OCI-LY1 (cell line): Measurements from ENCODE around the gene PDS5B.

ENCODE experiments used
- H2AFZ ChIP-seq: fragments of 200-600 bp; sonication (generic), shearing (Covaris generic); 2 replicates; pipeline ENCODE4 v1.6.0; 2014; ENCODE audit warnings: antibody characterized with exemption, mild to moderate bottlenecking, low read length
- H3F3A ChIP-seq: fragments of 200-600 bp; sonication (generic), shearing (Covaris generic); 2 replicates; pipeline ENCODE4 v1.6.0; 2014; ENCODE audit warnings: mild to moderate bottlenecking, antibody characterized with exemption, low read length, moderate library complexity; ENCODE audit not compliant: insufficient read depth
- H3K27ac ChIP-seq: fragments of 200-600 bp; sonication (generic); 2 replicates; pipeline ENCODE4 v1.5.1; 2014; ENCODE audit warnings: low read length, mixed run types, mild to moderate bottlenecking, low read depth; ENCODE audit not compliant: poor library complexity, severe bottlenecking
- H3K27me3 ChIP-seq: fragments of 200-600 bp; sonication (generic); 2 replicates; pipeline ENCODE4 v1.6.0; 2014; ENCODE audit warnings: antibody characterized with exemption, mild to moderate bottlenecking, low read length, moderate library complexity; ENCODE audit not compliant: insufficient read depth
- H3K36me3 ChIP-seq: fragments of 200-600 bp; sonication (generic); 2 replicates; pipeline ENCODE4 v1.6.1; 2014; ENCODE audit warnings: mild to moderate bottlenecking, antibody characterized with exemption, low read length, moderate library complexity, mixed read lengths; ENCODE audit not compliant: insufficient read depth
- H3K4me1 ChIP-seq: fragments of 200-600 bp; sonication (generic); 2 replicates; pipeline ENCODE4 v1.5.1; 2014; ENCODE audit warnings: mild to moderate bottlenecking, low read length, moderate library complexity; ENCODE audit not compliant: insufficient read depth, severe bottlenecking
- H3K4me2 ChIP-seq: fragments of 200-600 bp; sonication (generic), shearing (Covaris generic); 2 replicates; pipeline ENCODE4 v1.6.1; 2014; ENCODE audit warnings: low read length
- H3K4me3 ChIP-seq: fragments of 200-600 bp; sonication (generic); 2 replicates; pipeline ENCODE4 v1.5.1; 2014; ENCODE audit warnings: low read length, low read depth, mild to moderate bottlenecking, mixed read lengths; ENCODE audit not compliant: poor library complexity, severe bottlenecking
- H3K79me2 ChIP-seq: fragments of 200-600 bp; shearing (Covaris generic); 2 replicates; pipeline ENCODE4 v1.6.1; 2016; ENCODE audit warnings: mixed run types, low read length, mixed read lengths; ENCODE audit not compliant: insufficient read depth
- H3K9ac ChIP-seq: fragments of 200-600 bp; sonication (generic), shearing (Covaris generic); 2 replicates; pipeline ENCODE4 v1.6.1; 2014; ENCODE audit warnings: mild to moderate bottlenecking, low read length, mixed read lengths
- H3K9me2 ChIP-seq: fragments of 200-600 bp; sonication (generic), shearing (Covaris generic); 2 replicates; pipeline ENCODE4 v1.6.1; 2014; ENCODE audit warnings: low read depth, mild to moderate bottlenecking, low read length, mixed read lengths
- H3K9me3 ChIP-seq: fragments of 200-600 bp; shearing (Covaris generic); 2 replicates; pipeline ENCODE4 v1.6.1; 2014; ENCODE audit warnings: low read length, mixed read lengths
- H4K20me1 ChIP-seq: fragments of 200-600 bp; sonication (generic), shearing (Covaris generic); 2 replicates; pipeline ENCODE4 v1.6.0; 2016; ENCODE audit warnings: mild to moderate bottlenecking, low read length; ENCODE audit not compliant: insufficient read depth
- CTCF ChIP-seq: fragments of 200-600 bp; sonication (generic), shearing (Covaris generic); IDR thresholded peaks from 2 replicates; pipeline ENCODE4 v1.5.1; 2017; ENCODE audit warnings: mild to moderate bottlenecking, antibody characterized with exemption, low read length, moderate library complexity, mixed read lengths
- EZH2 ChIP-seq: fragments of 200-600 bp; sonication (generic), shearing (Covaris generic); IDR thresholded peaks from 2 replicates; pipeline ENCODE4 v1.8.0; 2017; ENCODE audit warnings: borderline replicate concordance, mixed run types, mild to moderate bottlenecking, antibody characterized with exemption, low read length, moderate library complexity, mixed read lengths

PDS5B gene

GRCh38 chr13:32796754-32797153 is 210.5 kb downstream of the PDS5B start:
- Histone ChIP-seq H3K9ac (no peak overlapping the region), H3F3A (no peaks in the 10 kb centered on the region), H3K27me3 (no peaks in the 10 kb centered on the region), H3K9me3 (no peaks in the 10 kb centered on the region), H3K4me2 (no peak overlapping the region), H3K79me2 (no peaks in the 10 kb centered on the region), H3K36me3 (no peaks in the 10 kb centered on the region), H4K20me1 (no peaks in the 10 kb centered on the region), H2AFZ (no peak overlapping the region), H3K27ac (no peak overlapping the region), H3K9me2 (no peaks in the 10 kb centered on the region), H3K4me3 (no peak overlapping the region), H3K4me1 (peaks cover 1% of the 10 kb centered on the region)
- TF ChIP-seq EZH2 (no peak), CTCF (no peak)

- Histone ChIP-seq H3K4me1 (no peaks in the 10 kb centered on the region), H3F3A (no peaks in the 10 kb centered on the region), H3K4me2 (no peak overlapping the region), H3K9me3 (no peaks in the 10 kb centered on the region), H3K27ac (no peak overlapping the region), H3K36me3 (no peaks in the 10 kb centered on the region), H4K20me1 (no peaks in the 10 kb centered on the region), H3K9me2 (no peaks in the 10 kb centered on the region), H3K27me3 (no peaks in the 10 kb centered on the region), H2AFZ (no peak overlapping the region), H3K9ac (no peak overlapping the region), H3K79me2 (no peaks in the 10 kb centered on the region), H3K4me3 (no peak overlapping the region)
- no peak for TF ChIP-seq CTCF
- TF ChIP-seq EZH2: no peak
These were observed 215.9 kb downstream of the PDS5B start for GRCh38 chr13:32802159-32802558.

- Histone ChIP-seq H3K4me1 (no peaks in the 10 kb centered on the region), H3K4me2 (no peak overlapping the region), H3K4me3 (no peak overlapping the region), H3K27me3 (no peaks in the 10 kb centered on the region), H3K9me2 (no peaks in the 10 kb centered on the region), H3K27ac (no peak overlapping the region), H3K9ac (no peak overlapping the region), H2AFZ (no peak overlapping the region), H3K9me3 (no peaks in the 10 kb centered on the region), H3K79me2 (no peaks in the 10 kb centered on the region), H4K20me1 (no peaks in the 10 kb centered on the region), H3K36me3 (no peaks in the 10 kb centered on the region), H3F3A (no peaks in the 10 kb centered on the region)
- no peak for TF ChIP-seq CTCF
- no peak for TF ChIP-seq EZH2
These were observed 218.5 kb downstream of the PDS5B start for GRCh38 chr13:32804673-32805230.
